KMS-11 (cell line): ENCODE results near the gene CTNND1.

Experiments used
- H2AFZ ChIP-seq: fragments of 200-600 bp; sonication (generic); 2 replicates; pipeline ENCODE4 v1.6.1; 2016; ENCODE audit warnings: antibody characterized with exemption, mixed run types, low read depth
- H3K27ac ChIP-seq: fragments of 200-600 bp; sonication (generic); 2 replicates; pipeline ENCODE4 v1.6.1; 2016; ENCODE audit warnings: mild to moderate bottlenecking, mixed run types
- H3K27me3 ChIP-seq: fragments of 200-600 bp; sonication (generic); 2 replicates; pipeline ENCODE4 v1.6.1; 2017; ENCODE audit warnings: mild to moderate bottlenecking, low read depth, mixed run types, moderate library complexity; ENCODE audit not compliant: insufficient read depth
- H3K36me3 ChIP-seq: fragments of 200-600 bp; sonication (generic); 2 replicates; pipeline ENCODE4 v1.6.1; 2017; ENCODE audit warnings: mild to moderate bottlenecking, mixed run types; ENCODE audit not compliant: insufficient read depth
- H3K4me1 ChIP-seq: fragments of 200-600 bp; sonication (generic); 2 replicates; pipeline ENCODE4 v1.6.1; 2016; ENCODE audit warnings: mild to moderate bottlenecking, low read depth, mixed run types; ENCODE audit not compliant: poor library complexity, severe bottlenecking
- H3K4me2 ChIP-seq: fragments of 200-600 bp; sonication (generic); 2 replicates; pipeline ENCODE4 v1.7.0; 2016; ENCODE audit warnings: mild to moderate bottlenecking, mixed run types
- H3K4me3 ChIP-seq: fragments of 200-600 bp; sonication (generic); IDR thresholded peaks from 2 replicates; pipeline ENCODE4 v1.6.1; 2017; ENCODE audit warnings: low read depth, low read length, mixed read lengths; ENCODE audit not compliant: insufficient read depth
- H3K79me2 ChIP-seq: fragments of 200-600 bp; sonication (generic); 2 replicates; pipeline ENCODE4 v1.6.1; 2016; ENCODE audit warnings: low read depth, mixed run types; ENCODE audit not compliant: insufficient read depth
- H3K9ac ChIP-seq: fragments of 200-600 bp; sonication (generic); 2 replicates; pipeline ENCODE4 v1.6.1; 2016; ENCODE audit warnings: mild to moderate bottlenecking, mixed run types
- H4K20me1 ChIP-seq: fragments of 200-600 bp; sonication (generic); 2 replicates; pipeline ENCODE4 v1.6.1; 2016; ENCODE audit warnings: mild to moderate bottlenecking, mixed run types; ENCODE audit not compliant: insufficient read depth
- TF ChIP-seq, protein P1 (sequence below): fragments of 200-600 bp; sonication (generic); conservative IDR thresholded peaks from 2 replicates; pipeline ENCODE4 v1.6.1; 2017; ENCODE audit warnings: low read depth, mild to moderate bottlenecking, antibody characterized with exemption, low read length, moderate library complexity, mixed read lengths

Gene CTNND1

DNA sequence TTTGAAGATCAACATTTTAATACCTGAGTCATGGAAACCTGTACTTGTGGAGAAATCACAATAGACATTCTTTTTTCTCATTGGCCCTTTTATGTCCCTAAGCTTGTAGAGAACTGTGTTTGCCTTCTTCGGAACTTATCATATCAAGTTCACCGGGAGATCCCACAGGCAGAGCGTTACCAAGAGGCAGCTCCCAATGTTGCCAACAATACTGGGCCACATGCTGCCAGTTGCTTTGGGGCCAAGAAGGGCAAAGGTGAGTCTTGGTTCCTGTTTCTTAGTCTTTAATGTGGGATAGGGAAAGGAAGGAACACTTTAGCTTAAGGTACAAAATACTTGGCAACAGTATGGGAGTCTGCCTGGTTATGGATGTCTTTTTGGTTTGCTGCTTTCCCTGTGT lies 44.2 kb downstream of the CTNND1 start:
- Histone ChIP-seq H3K9ac (no peak overlapping the region), H3K4me3 (no peak overlapping the region), H3K4me2 (no peak overlapping the region), H3K4me1 (peaks cover 5% of the 10 kb centered on the region), H4K20me1 (no peaks in the 10 kb centered on the region), H2AFZ (no peak overlapping the region), H3K36me3 (no peaks in the 10 kb centered on the region), H3K79me2 (no peaks in the 10 kb centered on the region), H3K27ac (no peak overlapping the region), H3K27me3 (no peaks in the 10 kb centered on the region)
- TF ChIP-seq, protein P1, sequence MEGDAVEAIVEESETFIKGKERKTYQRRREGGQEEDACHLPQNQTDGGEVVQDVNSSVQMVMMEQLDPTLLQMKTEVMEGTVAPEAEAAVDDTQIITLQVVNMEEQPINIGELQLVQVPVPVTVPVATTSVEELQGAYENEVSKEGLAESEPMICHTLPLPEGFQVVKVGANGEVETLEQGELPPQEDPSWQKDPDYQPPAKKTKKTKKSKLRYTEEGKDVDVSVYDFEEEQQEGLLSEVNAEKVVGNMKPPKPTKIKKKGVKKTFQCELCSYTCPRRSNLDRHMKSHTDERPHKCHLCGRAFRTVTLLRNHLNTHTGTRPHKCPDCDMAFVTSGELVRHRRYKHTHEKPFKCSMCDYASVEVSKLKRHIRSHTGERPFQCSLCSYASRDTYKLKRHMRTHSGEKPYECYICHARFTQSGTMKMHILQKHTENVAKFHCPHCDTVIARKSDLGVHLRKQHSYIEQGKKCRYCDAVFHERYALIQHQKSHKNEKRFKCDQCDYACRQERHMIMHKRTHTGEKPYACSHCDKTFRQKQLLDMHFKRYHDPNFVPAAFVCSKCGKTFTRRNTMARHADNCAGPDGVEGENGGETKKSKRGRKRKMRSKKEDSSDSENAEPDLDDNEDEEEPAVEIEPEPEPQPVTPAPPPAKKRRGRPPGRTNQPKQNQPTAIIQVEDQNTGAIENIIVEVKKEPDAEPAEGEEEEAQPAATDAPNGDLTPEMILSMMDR = no peak

DNA sequence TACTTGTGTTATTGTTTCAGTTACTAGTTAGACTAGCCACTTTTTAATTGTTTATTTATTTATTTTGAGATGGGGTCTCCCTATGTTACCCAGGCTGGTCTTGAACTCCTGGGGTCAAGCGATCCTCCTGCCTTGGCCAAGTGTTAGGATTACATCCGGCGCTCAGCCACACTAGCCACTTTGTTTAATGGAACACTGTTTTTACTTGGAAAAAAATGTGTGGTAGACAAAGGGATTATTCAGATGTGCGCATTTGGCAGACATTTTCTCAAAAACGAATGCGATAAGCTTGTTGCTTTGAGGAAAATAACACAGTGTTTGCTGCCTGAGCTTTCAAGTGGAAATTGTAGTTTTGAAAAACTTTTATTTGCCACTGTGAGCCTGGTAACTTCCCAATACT lies 51.0 kb downstream of the CTNND1 start:
- Histone ChIP-seq H3K4me1 (no peaks in the 10 kb centered on the region), H4K20me1 (no peaks in the 10 kb centered on the region), H3K27ac (no peak overlapping the region), H3K4me2 (no peak overlapping the region), H3K9ac (no peak overlapping the region), H3K4me3 (no peak overlapping the region), H3K36me3 (no peaks in the 10 kb centered on the region), H3K27me3 (no peaks in the 10 kb centered on the region), H3K79me2 (no peaks in the 10 kb centered on the region), H2AFZ (no peak overlapping the region)
- TF ChIP-seq, protein P1 = no peak

DNA sequence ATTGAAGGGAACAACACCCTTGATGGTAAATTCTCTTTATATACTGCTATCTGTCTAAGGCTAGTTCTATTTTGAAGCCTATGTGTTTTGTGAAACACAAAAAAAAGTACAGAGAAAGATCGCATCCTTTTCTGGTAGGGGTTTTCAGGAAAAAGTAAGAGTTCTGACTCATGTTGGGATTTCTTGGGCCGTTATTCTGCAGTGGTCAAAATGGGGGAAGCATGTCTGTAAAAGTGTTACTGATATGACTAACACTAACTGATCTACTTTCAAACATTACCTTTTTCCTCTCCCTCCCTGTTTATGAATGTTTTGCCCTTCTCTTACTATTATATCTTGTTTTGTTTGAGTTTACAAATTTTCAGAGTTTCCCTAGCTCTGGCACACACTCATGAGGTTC lies 53.9 kb downstream of the CTNND1 start:
- Histone ChIP-seq H3K4me2 (no peak overlapping the region), H3K79me2 (no peaks in the 10 kb centered on the region), H3K36me3 (no peaks in the 10 kb centered on the region), H2AFZ (no peak overlapping the region), H4K20me1 (no peaks in the 10 kb centered on the region), H3K27me3 (no peaks in the 10 kb centered on the region), H3K27ac (no peak overlapping the region), H3K4me1 (no peaks in the 10 kb centered on the region), H3K9ac (no peak overlapping the region), H3K4me3 (no peak overlapping the region)
- TF ChIP-seq, protein P1 = no peak

DNA sequence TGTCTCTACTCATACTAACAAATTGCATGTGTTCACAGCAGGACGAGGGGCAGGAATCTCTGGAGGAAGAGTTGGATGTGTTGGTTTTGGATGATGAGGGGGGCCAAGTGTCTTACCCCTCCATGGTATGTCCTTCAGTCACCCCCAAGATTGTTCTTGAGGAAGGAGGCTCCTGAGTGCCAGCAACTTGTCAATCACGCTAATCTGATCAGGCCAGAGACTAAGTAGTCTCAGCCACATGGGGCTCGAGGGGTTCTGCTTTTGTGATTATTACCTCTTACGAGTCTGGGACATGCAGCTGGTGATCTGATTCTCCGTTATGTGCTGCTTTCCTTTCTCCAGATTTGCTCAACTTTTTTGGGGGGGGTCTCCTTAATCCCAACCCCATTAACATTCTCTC lies 54.3 kb downstream of the CTNND1 start:
- Histone ChIP-seq H3K27ac (no peak overlapping the region), H4K20me1 (no peaks in the 10 kb centered on the region), H3K4me2 (no peak overlapping the region), H3K79me2 (no peaks in the 10 kb centered on the region), H3K4me1 (no peaks in the 10 kb centered on the region), H3K27me3 (no peaks in the 10 kb centered on the region), H3K9ac (no peak overlapping the region), H3K4me3 (no peak overlapping the region), H3K36me3 (no peaks in the 10 kb centered on the region), H2AFZ (no peak overlapping the region)
- TF ChIP-seq, protein P1 = no peak

DNA sequence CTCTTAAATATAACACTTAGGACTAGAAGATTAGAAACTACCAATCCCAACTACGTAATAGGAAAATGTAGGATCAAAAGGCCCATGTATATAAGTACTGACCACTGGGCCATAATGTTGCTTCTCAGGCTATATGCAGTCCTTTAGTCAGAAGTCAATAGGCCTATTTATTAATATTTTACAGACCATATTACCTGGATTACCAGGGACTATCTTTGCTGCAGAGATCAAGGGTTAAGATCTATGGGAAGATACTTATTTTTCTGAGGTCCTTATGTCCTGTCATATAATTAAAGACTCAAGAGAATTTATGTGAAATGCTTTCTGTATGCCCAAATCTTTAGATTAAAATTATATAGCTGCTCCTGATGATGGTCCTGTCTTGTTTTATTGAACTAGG lies 57.2 kb downstream of the CTNND1 start:
- no peak overlapping the region for H2AFZ ChIP-seq
- H4K20me1 ChIP-seq = no peaks in the 10 kb centered on the region
- TF ChIP-seq, protein P1 = no peak
- H3K36me3 ChIP-seq = no peaks in the 10 kb centered on the region
- H3K79me2 ChIP-seq = no peaks in the 10 kb centered on the region
- no peak overlapping the region for H3K4me3 ChIP-seq
- H3K27me3 ChIP-seq = no peaks in the 10 kb centered on the region
- no peak overlapping the region for H3K4me2 ChIP-seq
- H3K4me1 ChIP-seq = no peaks in the 10 kb centered on the region
- H3K9ac ChIP-seq = no peak overlapping the region
- no peak overlapping the region for H3K27ac ChIP-seq
